CD4-positive, alpha-beta T cell treated with Interleukin-15 for 1 hour (primary cell): Measurements from ENCODE around the gene TMEM181.
A peak's percentile ranks its signal among the peaks of the same experiment; 100 is the strongest.
"Not testable (repeated sequence)": the region's sequence is repeated elsewhere in the genome, so short reads cannot be mapped to it uniquely, and the experiment has no call there.

Source experiments
- DNase-seq: peaks from one replicate; pipeline ENCODE4 v3.0.0-alpha.2; 2020

Gene TMEM181

DNA sequence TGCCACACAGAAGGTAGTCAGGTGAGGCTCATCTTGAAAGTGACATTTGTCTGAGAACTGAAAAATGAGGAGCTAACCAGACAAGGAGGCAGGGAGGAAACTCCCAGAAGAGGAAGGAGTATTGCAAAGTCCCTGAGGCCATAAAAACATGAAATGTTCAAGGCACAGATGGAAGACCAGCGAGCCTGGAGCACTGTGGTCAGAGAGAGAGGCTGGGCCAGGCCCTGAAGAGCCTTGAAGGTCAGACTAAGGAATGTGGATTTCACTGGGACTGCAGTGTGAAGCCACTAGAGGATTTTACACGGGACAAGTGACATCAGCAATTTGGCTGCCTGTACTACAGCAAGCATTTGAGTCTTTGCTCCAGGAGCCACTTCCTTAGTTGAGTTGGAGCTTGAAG, 21.1 kb upstream of the TMEM181 start:
- DNase-seq, result no peak

DNA sequence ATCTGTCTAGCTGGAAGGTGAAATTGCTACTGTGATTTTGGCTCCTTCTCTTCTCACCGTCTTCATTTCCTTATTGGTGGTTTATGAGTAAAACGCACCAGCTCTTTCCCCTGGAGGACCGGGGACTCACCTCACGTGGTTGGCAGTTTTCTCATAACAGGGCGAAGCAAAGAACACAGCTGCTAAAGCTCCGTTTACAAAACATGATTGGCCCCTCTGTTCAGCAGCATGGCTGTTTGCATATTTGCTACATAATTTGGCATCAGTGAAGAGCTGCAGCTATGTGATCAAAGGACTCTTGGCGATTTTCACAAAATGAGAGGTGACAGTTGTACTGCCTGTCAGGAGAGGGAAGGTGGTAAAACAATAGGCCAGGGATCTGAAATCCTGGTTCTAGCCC, 20.5 kb upstream of the TMEM181 start:
- DNase-seq, result no peak

DNA sequence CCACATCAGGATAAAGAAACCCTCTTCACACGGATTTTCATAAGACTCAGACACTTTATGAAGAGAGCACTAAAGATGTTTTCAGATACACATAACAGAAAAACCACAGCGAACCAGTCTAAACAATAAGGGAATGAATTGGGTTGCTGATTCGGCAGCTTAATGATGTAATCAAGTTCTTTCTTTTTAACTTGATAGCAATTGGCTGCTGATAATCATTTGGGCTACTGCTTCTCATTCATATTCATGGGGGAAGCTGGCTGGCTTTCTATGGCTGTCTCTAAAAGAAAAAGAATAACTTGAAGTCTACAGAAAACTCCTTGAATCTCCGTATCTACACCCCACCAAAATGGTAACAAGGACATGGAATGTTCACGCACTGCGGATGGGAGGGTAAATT, 20.0 kb upstream of the TMEM181 start:
- DNase-seq, result no peak

DNA sequence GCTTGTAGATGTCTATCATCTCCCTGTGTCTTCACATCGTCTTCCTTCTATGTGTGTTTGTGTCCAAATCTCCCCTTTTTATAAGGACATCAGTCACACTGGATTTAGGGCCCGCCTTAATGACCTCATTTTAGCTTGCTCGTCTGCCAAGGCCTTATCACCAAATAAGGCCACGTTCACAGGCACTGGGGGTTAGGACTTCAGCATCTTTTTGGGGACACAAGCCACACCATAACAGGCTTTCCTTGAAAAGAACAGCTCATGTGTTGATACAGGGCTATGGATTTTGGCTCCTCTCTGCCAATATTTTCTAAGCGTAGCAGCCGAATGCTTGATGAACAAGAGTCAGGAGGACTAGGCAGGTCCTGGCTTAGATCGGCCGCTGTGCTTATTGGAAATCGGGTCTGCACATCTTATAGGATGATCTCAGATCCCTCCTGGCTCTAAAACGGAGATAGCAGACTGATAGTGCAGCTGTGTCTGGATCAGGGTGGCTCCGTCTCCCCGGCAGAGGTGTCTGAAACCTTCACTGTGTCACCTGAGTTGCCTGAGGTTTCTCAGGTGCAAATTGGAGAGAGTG, 16.2 kb upstream of the TMEM181 start:
- DNase-seq, result no peak

DNA sequence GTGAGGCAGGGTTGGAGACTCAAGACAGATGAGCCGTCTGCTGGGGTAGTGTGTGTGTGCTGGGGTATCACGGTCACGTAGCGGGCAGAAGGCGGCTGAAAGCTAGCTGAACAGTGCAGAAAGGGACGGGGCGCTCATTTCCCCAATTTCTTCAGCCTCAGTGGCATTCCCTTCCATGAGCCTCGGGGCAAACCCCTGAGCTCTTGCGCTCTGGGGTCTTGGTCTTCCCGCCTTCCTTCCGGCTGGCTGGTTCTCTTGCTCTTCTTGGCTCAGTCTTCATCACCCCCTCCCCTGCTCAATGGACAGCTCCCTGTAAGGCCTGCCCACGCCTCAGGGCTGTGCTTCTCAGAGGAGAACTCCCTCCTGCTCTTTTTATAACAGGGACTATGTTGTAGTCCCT, 15.5 kb upstream of the TMEM181 start:
- no peak for DNase-seq

DNA sequence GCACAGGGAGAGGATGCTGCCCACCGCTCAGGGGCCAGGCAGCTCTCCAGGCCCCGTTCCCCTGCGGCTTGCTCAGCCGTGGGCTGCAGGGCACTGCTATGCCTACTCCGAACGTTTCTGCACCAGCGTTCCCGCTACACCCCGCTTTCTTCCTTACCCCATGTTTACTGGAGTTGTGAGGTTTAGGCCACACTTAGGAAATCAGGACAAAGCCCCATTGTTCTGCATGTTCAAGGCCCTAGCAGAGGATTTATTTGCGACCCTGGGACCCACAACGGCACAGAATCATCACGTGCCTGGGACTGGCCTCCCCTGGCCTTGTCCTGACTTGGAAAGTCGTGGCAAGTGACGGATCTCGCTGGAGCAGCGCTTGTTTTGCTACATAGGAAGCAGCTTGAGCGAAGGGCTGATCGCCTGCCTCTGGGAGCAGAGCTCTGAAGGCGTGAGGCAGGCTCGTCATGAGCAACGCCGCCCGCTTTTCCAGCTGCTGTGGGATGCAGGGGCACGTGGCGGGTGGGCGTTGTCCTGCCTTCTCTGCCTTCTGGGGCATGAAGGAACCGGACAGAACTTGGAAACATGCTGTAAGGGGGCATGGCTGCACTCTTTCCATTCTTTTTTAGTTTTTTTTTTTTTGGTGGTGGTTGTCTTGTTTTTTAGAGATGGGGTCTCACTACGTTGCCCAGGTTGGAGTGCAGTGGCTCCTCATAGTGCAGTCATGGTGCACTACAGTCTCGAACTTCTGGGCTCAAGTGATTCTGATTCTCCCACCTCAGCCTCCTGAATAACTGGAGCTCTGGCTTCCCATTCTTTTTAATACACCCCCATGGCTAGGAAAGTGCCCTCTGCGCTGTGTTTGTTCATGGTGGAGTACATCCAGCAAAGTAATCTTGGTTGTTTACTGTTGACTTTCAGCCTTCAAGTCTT, 14.6 kb upstream of the TMEM181 start:
- no peak for DNase-seq

DNA sequence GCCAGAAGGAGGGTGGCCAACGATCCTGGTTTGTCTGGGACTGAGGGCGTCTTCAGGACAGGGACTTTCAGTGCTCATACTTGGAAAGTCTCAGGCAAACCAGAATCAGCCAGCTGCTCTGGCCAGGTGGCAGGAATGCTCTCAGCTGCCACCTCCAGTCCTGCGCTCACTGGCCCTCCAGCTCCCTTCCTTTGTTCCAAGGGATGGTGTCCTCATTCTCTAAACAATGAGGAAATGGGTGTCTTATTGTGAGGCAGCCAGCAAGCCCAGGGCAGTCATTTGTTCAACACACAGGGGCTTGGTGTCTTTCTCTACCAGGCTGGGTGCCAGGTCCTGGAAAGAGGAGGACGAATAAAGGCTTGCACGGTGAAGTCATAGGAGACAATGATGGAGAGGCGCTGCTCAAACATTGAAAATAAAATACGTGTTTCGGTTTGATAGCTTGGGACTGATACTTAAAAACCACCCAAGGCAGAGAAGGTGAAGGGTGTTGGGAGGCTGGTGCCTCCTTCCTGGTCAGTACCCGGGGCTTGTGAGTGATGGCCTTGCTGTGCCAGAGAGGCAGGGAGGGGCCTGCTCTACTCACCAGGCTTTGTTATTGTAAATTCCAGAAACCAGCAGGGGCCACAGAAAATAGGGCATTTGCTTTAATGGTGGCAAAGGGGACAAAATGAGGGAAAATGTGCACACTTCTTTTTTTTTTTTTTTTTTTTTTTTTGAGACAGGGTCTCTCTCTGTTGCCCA, 11.3 kb upstream of the TMEM181 start:
- no peak for DNase-seq

DNA sequence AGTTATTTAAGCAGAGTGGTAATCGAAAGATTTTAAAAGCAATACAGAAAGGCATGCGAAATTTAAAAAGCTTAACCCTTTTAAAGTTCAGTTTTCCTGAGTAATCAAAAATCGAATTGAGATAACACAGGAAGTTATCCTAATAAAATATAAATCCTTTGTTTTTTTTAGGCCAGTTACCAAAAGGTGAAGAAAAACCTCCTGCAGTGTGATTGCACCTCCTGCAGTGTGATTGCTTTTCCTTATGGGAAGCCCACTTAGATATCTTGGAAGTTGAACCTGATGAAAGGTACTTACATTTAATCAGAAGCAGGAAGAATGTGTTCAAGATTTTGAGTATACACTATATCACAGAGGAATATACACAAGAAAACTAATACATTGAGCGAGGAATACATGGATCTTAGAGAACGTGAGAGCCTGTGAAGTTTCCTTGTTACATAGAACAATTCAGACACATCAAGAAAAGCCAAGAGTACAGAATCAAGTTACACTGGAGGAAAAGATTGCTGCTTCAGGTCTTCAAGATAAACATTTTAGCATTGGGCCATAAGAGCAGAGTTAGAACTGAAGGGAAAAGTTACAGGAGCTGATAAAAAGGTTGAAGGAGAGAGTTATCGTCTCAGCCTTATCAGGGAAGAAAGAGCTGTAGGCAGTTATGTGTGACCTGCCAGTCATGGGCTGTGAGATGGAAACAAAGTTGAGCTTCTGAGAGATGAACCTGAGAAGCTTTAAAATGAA, 7.7 kb upstream of the TMEM181 start:
- DNase-seq, result no peak

DNA sequence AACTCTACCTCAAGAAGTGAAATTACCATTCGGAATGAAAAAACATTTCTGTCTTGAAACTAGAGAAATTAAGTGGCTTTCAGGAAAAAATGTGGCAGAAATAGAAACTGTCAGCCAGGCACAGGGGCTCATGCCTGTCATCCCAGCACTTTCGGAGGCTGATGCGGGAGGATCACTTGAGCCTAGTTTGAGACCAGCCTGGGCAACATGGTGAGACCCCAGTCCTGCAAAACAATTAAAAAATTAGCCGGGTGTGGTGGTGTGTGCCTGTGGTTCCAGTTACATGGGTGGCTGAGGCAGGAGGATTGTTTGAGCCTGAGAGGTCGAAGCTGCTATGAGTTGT, 7.1 kb upstream of the TMEM181 start:
- no peak for DNase-seq

DNA sequence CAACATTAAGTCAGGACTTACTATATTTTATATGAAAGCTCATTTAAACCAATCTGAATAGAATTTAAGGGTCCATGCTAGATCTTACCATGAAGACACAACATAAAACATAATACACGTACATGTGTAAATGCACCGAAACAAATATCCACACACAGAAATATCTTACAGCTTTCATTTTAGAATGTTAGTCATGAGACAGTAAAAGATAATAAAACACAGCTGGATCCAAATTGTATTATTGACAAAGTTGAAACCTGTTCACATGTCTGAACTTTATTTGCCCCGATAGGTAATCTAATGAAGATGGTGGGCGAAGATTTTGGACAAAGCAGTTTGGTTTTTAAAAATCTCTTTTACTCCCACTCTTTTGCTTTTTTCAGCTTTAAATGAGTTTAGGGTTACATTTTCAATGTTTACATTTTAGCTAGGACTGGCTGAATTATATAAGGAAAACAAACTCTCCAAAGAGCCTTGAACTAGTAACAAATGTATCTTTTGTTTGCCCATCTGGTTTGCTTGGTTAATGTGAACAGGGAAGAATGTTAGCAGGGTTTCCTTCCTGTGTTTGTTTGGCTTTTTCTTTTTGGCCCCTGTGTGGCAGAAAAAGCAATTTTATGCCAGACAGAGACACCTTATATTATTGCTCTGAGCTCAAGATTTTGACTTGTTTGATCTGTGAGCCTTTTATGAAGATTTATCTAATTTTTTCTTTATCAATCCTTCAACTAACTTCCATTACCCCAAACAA, 5.1 kb upstream of the TMEM181 start:
- no peak for DNase-seq

DNA sequence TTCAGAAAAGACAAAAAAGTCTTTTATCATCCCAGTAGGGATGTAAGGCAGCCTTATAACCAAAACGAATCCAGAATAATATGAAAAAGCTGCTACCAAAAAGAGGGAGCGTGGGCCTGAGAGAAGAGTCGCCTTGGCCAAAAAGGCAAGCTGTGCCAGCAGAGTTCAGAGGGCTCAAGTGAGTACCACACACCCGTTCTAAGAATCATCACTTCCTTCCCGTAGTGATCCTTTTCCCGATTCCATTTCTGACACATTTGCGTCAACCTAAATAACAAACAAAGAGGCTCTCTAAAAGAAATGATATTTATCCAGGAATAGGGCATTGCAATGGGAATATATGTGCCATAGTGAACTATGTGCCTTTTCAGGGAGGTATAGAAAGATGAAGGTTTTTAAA, 3.8 kb upstream of the TMEM181 start:
- DNase-seq, result no peak

DNA sequence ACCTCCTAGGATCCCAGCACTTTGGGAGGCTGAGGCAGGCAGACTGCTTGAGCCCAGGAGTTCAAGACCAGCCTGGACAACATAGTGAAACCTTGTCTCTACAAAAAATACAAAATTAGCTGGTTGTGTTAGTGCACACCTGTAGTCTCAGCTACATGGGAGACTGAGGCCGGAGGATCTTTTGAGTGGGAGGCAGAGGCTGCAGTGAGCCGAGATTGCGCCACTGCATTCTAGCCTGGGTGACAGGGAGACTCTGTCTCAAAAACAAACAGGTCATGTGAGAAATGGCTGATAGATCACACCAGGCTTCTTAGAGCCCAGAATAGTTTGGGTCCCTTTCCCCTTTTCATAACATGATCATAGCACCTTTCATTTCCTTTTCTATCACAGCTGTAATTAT, 2.8 kb upstream of the TMEM181 start:
- not testable (repeated sequence) for DNase-seq

DNA sequence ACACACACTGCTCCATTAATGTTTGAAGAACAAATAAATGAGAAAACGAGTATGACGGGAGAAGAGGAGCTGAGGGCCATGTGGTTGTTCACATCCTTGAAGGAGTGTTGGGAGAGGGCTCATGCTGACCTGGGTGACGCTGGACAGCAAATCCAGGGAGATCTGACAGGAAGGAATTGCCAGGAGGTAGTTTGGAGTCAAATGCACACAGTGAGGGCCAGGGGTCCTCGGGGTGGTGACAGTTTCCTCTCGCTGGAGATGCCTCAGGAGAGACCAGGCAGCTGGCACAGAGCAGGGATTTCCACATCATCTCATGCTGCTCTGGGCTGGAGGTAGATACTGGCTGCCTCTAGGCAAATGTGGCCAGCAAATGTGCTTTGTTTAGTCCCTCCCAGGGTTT, 2.0 kb upstream of the TMEM181 start:
- no peak for DNase-seq

DNA sequence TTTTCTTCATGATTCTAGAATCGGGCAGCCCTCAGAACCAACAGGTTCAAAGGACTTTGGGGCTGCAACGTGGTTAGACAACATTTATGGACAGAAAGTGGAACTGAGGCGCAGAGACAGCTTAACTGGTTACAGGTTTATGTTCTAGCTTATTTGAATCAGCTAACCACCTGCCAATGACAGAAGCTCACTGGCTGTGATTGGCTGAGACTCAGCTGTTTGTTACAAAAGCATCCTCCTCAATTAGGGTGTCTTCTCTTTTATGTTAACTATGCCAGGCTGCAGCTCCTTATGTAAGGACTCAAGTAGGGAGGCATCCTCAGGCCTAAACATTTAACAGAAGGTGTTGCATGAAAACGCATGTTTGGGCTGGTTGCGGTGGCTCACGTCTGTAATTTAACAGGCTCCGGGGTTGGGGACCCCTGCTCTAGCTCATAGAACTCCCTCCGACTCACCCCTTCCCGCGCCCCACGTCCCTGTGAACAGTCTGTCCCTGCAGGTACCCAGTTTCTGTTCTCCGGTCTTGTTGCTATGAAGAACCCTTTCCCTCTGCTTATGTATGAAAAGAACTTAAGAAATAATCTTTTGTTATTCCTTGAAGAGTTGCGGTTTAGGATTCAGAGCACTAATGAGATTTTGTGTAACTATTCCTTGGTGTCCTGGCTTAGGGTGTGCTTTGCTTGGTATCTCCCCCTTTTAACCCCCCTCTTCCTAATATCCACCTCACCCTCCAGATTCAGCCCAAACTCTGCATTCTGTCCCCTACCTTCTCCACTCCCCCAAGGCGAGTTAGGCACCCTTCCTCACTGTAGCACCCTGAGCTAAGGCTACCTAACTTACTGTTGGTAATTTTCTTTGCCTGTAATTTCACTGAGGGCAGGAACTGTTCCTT, 1.2 kb upstream of the TMEM181 start:
- DNase-seq, result no peak

DNA sequence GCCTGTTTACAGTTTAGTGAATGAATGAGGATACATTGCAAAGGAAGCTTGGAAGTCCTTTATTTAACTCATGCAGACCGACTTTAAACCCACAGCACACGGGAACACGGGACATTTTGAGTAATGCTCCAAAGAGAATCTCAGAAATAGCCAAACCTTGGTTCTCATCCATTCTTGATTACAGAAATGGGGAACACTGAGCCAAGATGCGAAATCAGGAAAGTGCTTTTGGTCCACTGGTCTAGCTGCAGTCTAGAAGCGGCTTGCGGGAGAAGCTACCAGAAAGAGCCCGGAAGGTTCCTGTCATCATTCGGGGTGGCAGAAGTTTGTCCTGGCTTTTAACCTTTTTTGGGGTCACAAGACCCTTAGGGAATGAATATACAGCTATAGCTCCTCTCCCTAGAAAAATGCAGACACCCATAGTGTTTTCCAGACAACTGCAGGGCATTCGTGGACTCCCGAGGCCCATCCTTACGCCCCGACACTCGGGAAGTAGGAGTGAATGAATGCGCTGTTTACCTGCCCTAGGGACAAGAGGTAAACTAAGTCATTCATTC, 475 bp upstream of the TMEM181 start:
- DNase-seq, result no peak

DNA sequence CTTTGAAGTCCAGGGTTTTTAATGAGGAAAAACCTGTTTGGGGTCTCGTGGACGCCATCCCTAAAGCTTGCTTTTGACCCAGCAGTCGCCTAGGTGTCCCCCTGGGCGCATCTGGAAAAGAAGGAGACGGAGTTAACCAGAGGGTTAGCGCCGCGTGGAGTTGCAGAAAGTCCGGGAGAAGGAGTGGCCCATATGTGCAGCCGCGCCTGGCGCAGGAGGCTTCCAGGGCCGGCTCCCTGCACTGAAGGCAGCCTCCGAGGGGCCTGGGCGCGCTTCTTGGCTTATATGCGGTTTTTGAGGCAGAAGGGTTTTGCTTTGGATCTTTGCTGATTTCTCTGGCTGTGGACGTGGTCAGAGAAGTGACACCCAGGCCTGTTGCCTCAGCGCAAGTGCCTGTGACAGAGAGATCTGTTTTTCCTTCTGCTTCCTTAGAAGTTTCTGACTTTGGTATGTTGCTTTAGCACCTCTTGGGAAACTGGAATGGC, 987 bp downstream of the TMEM181 start:
- no peak for DNase-seq

DNA sequence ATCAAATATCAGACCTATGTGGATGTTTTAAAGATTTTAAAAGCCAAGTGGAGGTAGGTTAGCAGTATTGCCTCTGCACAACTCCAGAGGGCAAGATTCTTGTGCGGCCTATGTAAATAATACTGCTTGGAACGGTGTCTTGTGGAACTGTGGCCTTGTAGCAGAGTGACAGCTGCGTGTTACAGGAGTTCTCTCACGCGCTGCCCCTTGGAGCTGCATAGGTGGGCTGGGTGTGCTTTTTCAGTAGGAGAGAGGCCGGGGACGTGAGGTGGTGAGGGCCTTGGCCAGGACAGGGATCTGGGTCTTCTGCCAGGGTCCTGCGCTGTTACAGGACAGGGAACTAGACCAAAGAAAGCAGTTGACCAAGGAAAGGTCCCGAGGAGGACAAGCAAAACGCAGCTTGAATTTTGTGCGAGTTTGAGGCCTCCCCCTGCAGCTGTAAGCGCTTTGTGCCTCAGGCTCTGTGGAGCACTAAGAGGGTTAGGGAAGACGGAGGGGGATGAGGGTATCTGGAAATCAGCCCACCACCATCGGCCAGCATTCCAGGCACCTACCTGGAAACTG, 1.5 kb downstream of the TMEM181 start:
- DNase-seq, result no peak

DNA sequence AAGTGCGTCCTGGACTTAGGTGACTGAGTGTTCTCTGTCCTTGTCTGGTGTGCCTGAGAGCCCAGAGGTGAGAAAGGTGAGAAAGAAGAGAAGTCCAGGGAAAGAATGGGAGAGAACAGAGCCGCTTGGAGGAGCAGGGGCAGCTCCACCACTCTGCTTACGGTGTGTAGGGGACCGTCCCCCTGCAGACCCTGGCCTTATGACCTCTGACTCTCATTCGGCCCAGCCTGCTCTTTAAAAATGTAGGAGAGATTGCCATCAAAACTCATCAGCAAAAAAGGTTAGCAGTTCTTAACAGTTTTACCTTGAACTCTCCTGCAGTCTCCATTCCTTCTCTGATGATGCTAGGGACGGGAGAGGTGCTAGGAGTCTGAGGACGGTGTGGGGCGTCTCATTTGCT, 2.0 kb downstream of the TMEM181 start:
- no peak for DNase-seq

DNA sequence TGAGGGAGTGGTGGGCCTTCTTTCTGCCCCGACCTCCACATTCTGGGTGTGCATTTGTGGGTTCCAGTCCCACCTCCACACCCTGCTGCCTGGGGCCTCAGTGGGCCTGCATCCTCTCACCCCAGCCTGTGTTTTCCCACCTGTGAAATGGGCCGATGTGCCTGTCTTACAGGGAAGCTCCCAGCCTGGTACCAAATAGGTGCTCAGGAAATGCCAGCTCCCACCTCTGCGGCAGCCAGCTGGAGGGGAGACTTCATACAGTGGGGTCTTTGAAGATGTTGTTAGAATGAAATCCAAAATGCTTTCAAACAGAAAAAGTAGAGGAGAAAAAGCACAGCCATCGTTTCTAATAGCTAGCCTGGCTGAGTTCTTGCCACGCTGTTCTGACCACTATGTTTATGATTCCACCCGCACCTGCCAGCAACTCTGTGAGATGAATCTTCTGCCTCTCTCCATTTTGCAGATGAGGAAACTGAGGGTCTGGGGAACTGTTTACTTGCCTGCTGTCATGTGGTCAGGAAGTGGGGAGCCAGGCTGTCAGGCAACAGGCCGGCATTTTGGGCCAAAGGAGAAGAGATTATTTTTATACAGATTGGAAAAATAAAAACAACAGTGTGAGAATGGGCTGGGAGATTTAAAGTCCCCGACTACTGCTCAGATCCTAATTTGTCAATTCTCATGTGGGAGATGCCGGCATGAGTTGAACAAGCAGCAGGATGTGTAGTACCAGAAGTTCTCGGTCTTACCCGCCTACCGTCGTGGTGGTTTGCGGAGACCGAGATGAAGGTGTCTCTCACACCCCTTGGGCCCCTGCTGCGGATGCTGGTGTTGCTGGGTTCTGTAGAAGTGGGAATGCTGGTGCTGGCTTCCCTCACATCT, 4.6 kb downstream of the TMEM181 start:
- DNase-seq, result peak; percentile 19

DNA sequence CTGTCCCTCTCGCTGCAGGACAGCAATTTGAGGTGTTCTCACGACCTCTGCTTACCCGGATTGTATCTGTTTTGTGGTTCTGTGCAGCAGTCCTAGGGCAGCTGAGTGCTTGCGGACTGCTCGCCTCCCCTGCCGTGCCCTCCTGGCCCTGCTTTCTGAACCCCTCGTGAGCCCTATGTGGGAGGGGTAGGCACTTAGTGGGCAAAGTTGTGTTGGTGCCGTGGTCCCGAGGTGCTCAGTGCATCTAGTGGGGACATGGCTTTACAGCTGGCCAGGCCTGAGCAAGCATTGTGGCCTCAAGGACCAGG, 5.2 kb downstream of the TMEM181 start:
- DNase-seq, result peak; percentile 6
